Measurements from ENCODE around the gene PTCD2.

- TF ChIP-seq ZFP36 (IDR thresholded peaks at IDR 0.05; ENCODE audit: low read depth, low read length, partially characterized antibody) (no peak), ZFP1 (CRISPR knock-in tag; IDR thresholded peaks at IDR 0.05) (no peak), ZNF407 (IDR thresholded peaks at IDR 0.05; ENCODE audit: low read depth) (no peak), RFX1 (IDR thresholded peaks at IDR 0.05) (no peak), ZNF165 (CRISPR knock-in tag; IDR thresholded peaks at IDR 0.05; ENCODE audit: borderline replicate concordance) (no peak)
Observed at GRCh38 chr5:72352616-72353015, 32.4 kb downstream of the PTCD2 start.
